ENCODE measurements around the gene CAST.

CAST gene

GRCh38 chr5:96673127-96673526, 11.0 kb downstream of the CAST start:
- H3K4me1 Mint-ChIP-seq (ENCODE audit: low read depth), result peaks cover 24% of the 10 kb centered on the region
- no peak overlapping the region for H3K27ac Mint-ChIP-seq
- DNase-seq, result no peak
- peaks cover 27% of the 10 kb centered on the region for H3K36me3 Mint-ChIP-seq (ENCODE audit: low read depth)
- H3K27me3 Mint-ChIP-seq, result no peaks in the 10 kb centered on the region
- H3K4me3 Mint-ChIP-seq, result no peak overlapping the region
- H3K9me3 Mint-ChIP-seq, result no peaks in the 10 kb centered on the region

GRCh38 chr5:96675882-96676281, 13.7 kb downstream of the CAST start:
- Mint-ChIP-seq H3K4me3 (no peak overlapping the region), H3K9me3 (no peaks in the 10 kb centered on the region), H3K27ac (no peak overlapping the region), H3K4me1 (ENCODE audit: low read depth) (peaks cover 25% of the 10 kb centered on the region), H3K27me3 (no peaks in the 10 kb centered on the region), H3K36me3 (ENCODE audit: low read depth) (peaks cover 39% of the 10 kb centered on the region)
- DNase-seq, result no peak

GRCh38 chr5:96677496-96677895, 15.3 kb downstream of the CAST start:
- H3K4me1 Mint-ChIP-seq (ENCODE audit: low read depth), result peaks cover 19% of the 10 kb centered on the region
- no peak overlapping the region for H3K27ac Mint-ChIP-seq
- H3K36me3 Mint-ChIP-seq (ENCODE audit: low read depth), result peaks cover 32% of the 10 kb centered on the region
- no peaks in the 10 kb centered on the region for H3K9me3 Mint-ChIP-seq
- no peak overlapping the region for H3K4me3 Mint-ChIP-seq
- H3K27me3 Mint-ChIP-seq, result no peaks in the 10 kb centered on the region
- no peak for DNase-seq

GRCh38 chr5:96679293-96679692, 17.1 kb downstream of the CAST start:
- peak overlapping the region; percentile 26 for H3K27ac Mint-ChIP-seq
- H3K27me3 Mint-ChIP-seq, result no peaks in the 10 kb centered on the region
- DNase-seq, result no peak
- peaks cover 30% of the 10 kb centered on the region for H3K4me1 Mint-ChIP-seq (ENCODE audit: low read depth)
- H3K4me3 Mint-ChIP-seq, result no peak overlapping the region
- no peaks in the 10 kb centered on the region for H3K9me3 Mint-ChIP-seq
- peaks cover 32% of the 10 kb centered on the region for H3K36me3 Mint-ChIP-seq (ENCODE audit: low read depth)

- Mint-ChIP-seq H3K27ac (no peak overlapping the region), H3K9me3 (no peaks in the 10 kb centered on the region), H3K27me3 (no peaks in the 10 kb centered on the region), H3K4me3 (no peak overlapping the region), H3K4me1 (ENCODE audit: low read depth) (peaks cover 29% of the 10 kb centered on the region), H3K36me3 (ENCODE audit: low read depth) (peaks cover 31% of the 10 kb centered on the region)
- DNase-seq, result no peak
These were observed 18.7 kb downstream of the CAST start for GRCh38 chr5:96680759-96681470.

- Mint-ChIP-seq H3K4me3 (no peak overlapping the region), H3K4me1 (ENCODE audit: low read depth) (peaks cover 42% of the 10 kb centered on the region), H3K27ac (no peak overlapping the region), H3K36me3 (ENCODE audit: low read depth) (peaks cover 14% of the 10 kb centered on the region), H3K27me3 (no peaks in the 10 kb centered on the region), H3K9me3 (no peaks in the 10 kb centered on the region)
- DNase-seq, result no peak
These were observed 21.2 kb downstream of the CAST start for GRCh38 chr5:96683392-96683791.

GRCh38 chr5:96683810-96684209, 21.6 kb downstream of the CAST start:
- peaks cover 11% of the 10 kb centered on the region for H3K36me3 Mint-ChIP-seq (ENCODE audit: low read depth)
- no peaks in the 10 kb centered on the region for H3K9me3 Mint-ChIP-seq
- H3K4me1 Mint-ChIP-seq (ENCODE audit: low read depth), result peaks cover 43% of the 10 kb centered on the region
- H3K27me3 Mint-ChIP-seq, result no peaks in the 10 kb centered on the region
- H3K4me3 Mint-ChIP-seq, result no peak overlapping the region
- DNase-seq, result no peak
- no peak overlapping the region for H3K27ac Mint-ChIP-seq

GRCh38 chr5:96687080-96687479, 24.9 kb downstream of the CAST start:
- H3K36me3 Mint-ChIP-seq (ENCODE audit: low read depth), result peaks cover 4% of the 10 kb centered on the region
- H3K27ac Mint-ChIP-seq, result no peak overlapping the region
- H3K4me3 Mint-ChIP-seq, result no peak overlapping the region
- H3K4me1 Mint-ChIP-seq (ENCODE audit: low read depth), result peaks cover 41% of the 10 kb centered on the region
- H3K27me3 Mint-ChIP-seq, result no peaks in the 10 kb centered on the region
- no peak for DNase-seq
- H3K9me3 Mint-ChIP-seq, result no peaks in the 10 kb centered on the region

GRCh38 chr5:96687812-96688453, 25.8 kb downstream of the CAST start:
- Mint-ChIP-seq H3K27me3 (no peaks in the 10 kb centered on the region), H3K4me3 (no peak overlapping the region), H3K4me1 (ENCODE audit: low read depth) (peaks cover 35% of the 10 kb centered on the region), H3K9me3 (no peaks in the 10 kb centered on the region), H3K27ac (no peak overlapping the region), H3K36me3 (ENCODE audit: low read depth) (peaks cover 4% of the 10 kb centered on the region)
- DNase-seq, result no peak

- H3K4me3 Mint-ChIP-seq, result no peak overlapping the region
- H3K4me1 Mint-ChIP-seq (ENCODE audit: low read depth), result peaks cover 24% of the 10 kb centered on the region
- H3K27me3 Mint-ChIP-seq, result no peaks in the 10 kb centered on the region
- DNase-seq, result no peak
- H3K27ac Mint-ChIP-seq, result no peak overlapping the region
- H3K9me3 Mint-ChIP-seq, result no peaks in the 10 kb centered on the region
- peaks cover 7% of the 10 kb centered on the region for H3K36me3 Mint-ChIP-seq (ENCODE audit: low read depth)
These were observed 28.7 kb downstream of the CAST start for GRCh38 chr5:96690861-96691260.

- H3K9me3 Mint-ChIP-seq, result no peaks in the 10 kb centered on the region
- no peak overlapping the region for H3K4me3 Mint-ChIP-seq
- DNase-seq, result no peak
- H3K36me3 Mint-ChIP-seq (ENCODE audit: low read depth), result peaks cover 8% of the 10 kb centered on the region
- no peak overlapping the region for H3K27ac Mint-ChIP-seq
- peaks cover 17% of the 10 kb centered on the region for H3K4me1 Mint-ChIP-seq (ENCODE audit: low read depth)
- H3K27me3 Mint-ChIP-seq, result no peaks in the 10 kb centered on the region
These were observed 29.5 kb downstream of the CAST start for GRCh38 chr5:96691503-96692303.

GRCh38 chr5:96692441-96692840, 30.3 kb downstream of the CAST start:
- Mint-ChIP-seq H3K36me3 (ENCODE audit: low read depth) (peaks cover 9% of the 10 kb centered on the region), H3K4me3 (no peak overlapping the region), H3K27ac (no peak overlapping the region), H3K27me3 (no peaks in the 10 kb centered on the region), H3K9me3 (no peaks in the 10 kb centered on the region), H3K4me1 (ENCODE audit: low read depth) (peaks cover 11% of the 10 kb centered on the region)
- no peak for DNase-seq

GRCh38 chr5:96699186-96699820, 37.1 kb downstream of the CAST start:
- Mint-ChIP-seq H3K27me3 (no peaks in the 10 kb centered on the region), H3K9me3 (no peaks in the 10 kb centered on the region), H3K36me3 (ENCODE audit: low read depth) (peaks cover 19% of the 10 kb centered on the region), H3K4me1 (ENCODE audit: low read depth) (peaks cover 40% of the 10 kb centered on the region), H3K4me3 (no peak overlapping the region), H3K27ac (no peak overlapping the region)
- no peak for DNase-seq

- Mint-ChIP-seq H3K9me3 (no peaks in the 10 kb centered on the region), H3K36me3 (ENCODE audit: low read depth) (peaks cover 8% of the 10 kb centered on the region), H3K27ac (peak overlapping the region; percentile 92), H3K27me3 (no peaks in the 10 kb centered on the region), H3K4me3 (peak overlapping the region; percentile 88), H3K4me1 (ENCODE audit: low read depth) (peaks cover 63% of the 10 kb centered on the region)
- DNase-seq, result peak; percentile 87
These were observed 40.6 kb downstream of the CAST start for GRCh38 chr5:96702503-96703383.

Measured in activated T-cell treated with anti-CD3 and anti-CD28 coated beads, Interleukin-2, amount 50 U/mL, for 24 hours (primary cell).